ENCODE measurements around the gene LRRC2. TPM values are rescaled to one million over a fixed set of nuclear protein-coding genes. Genes with fewer than 3 reads are reported as not detected.

LRRC2 gene
- total RNA-seq, 1 experiment from 2014 or later = 2.6 TPM

DNA sequence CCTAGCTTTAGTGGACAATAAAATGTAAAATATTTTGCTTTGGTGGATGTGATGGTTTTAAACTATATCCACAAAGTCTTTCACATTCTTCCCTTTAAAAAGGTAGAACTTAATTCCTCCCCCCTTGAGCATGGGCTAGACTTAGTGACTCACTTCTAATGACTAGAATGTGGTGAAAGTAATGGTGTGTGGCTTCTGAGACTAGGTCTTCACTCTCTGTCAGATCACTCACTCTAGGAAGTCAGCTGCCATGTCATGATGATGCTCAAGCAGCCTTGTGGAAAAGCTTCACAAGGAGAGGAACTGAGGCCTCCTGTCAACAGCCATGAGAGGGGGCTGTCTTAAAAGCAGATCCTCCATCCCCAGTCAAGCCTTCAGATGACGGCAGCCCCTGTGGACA lies 4.2 kb downstream of the LRRC2 start:
- H3K14ac ChIP-seq (ENCODE audit: insufficient read depth, low read length) = no peak overlapping the region
- no peak for DNase-seq
- peaks cover 2% of the 10 kb centered on the region for H3K27me3 Mint-ChIP-seq (ENCODE audit: low read depth)
- no peak overlapping the region for H3K18ac ChIP-seq (ENCODE audit: insufficient read length, low read depth, low read length)
- H3K79me1 ChIP-seq (ENCODE audit: insufficient read depth, low read depth, low read length, poor library complexity, severe bottlenecking) = no peaks in the 10 kb centered on the region
- no peaks in the 10 kb centered on the region for H3K27me3 ChIP-seq (ENCODE audit: insufficient read depth, low read length)
- peaks cover 77 to 83% of the 10 kb centered on the region in 2 experiments for H3K4me1 Mint-ChIP-seq
- H3K4me1 ChIP-seq (ENCODE audit: insufficient read depth, low read length) = peaks cover 15% of the 10 kb centered on the region
- no peak overlapping the region for H3K4ac ChIP-seq (ENCODE audit: low read depth, low read length)
- H3K27ac ChIP-seq (ENCODE audit: insufficient read length, low read depth, low read length) = no peak overlapping the region
- H3K27ac Mint-ChIP-seq = peak overlapping the region in 1 of 3 experiments; percentile 65; a peak in 1 of 7 replicates
- H4K5ac ChIP-seq (ENCODE audit: insufficient read length, low read depth, low read length) = no peak overlapping the region
- no peak overlapping the region for H4K8ac ChIP-seq (replicated peaks; ENCODE audit: insufficient read length, low read depth, low read length)
- H4K20me1 ChIP-seq (ENCODE audit: control insufficient read depth, insufficient read depth, insufficient read length) = no peaks in the 10 kb centered on the region
- H2BK20ac ChIP-seq (ENCODE audit: low read depth, low read length, poor library complexity, severe bottlenecking) = no peak overlapping the region
- no peak overlapping the region for H3K9ac ChIP-seq (ENCODE audit: extremely low read depth, insufficient read length, low read length)
- H2BK12ac ChIP-seq (ENCODE audit: insufficient read length, low read depth, low read length) = no peak overlapping the region
- no peak overlapping the region for H2BK120ac ChIP-seq (ENCODE audit: low read depth, low read length, poor library complexity, severe bottlenecking)
- H2BK15ac ChIP-seq (ENCODE audit: low read depth, low read length) = no peak overlapping the region
- H3K79me2 ChIP-seq (ENCODE audit: insufficient read depth, low read length) = no peaks in the 10 kb centered on the region
- whole genome bisulfite sequencing (ENCODE audit: extremely low coverage, insufficient read length, low lambda C conversion rate) = no CpG with 5 or more reads among the region's 1 CpG
- H2AK5ac ChIP-seq (ENCODE audit: insufficient read length, low read length) = no peak overlapping the region
- no peak overlapping the region for H4K91ac ChIP-seq (ENCODE audit: insufficient read length, low read depth, low read length)
- peaks cover 11 to 22% (median 20%) of the 10 kb centered on the region in 3 experiments; a peak in 6 of 7 replicates for H3K36me3 Mint-ChIP-seq (ENCODE audit: insufficient read depth in 1 of 3, low read depth in 3 of 3)
- H3K56ac ChIP-seq (ENCODE audit: insufficient read length, low read depth, low read length) = no peak overlapping the region
- H2AFZ ChIP-seq (ENCODE audit: low read length) = no peak overlapping the region
- H2BK5ac ChIP-seq (ENCODE audit: insufficient read length, low read length) = no peak overlapping the region
- H3K4me3 Mint-ChIP-seq = no peak overlapping the region
- no peak overlapping the region for H3K4me2 ChIP-seq (ENCODE audit: insufficient read depth, insufficient read length, low read length)
- H3K9me3 Mint-ChIP-seq = peaks cover 12 to 13% of the 10 kb centered on the region in 2 experiments
- H3K23me2 ChIP-seq (ENCODE audit: insufficient read length, low read depth, low read length, poor library complexity, severe bottlenecking) = peaks cover 7% of the 10 kb centered on the region
- TF ChIP-seq CTCF (conservative IDR thresholded peaks at IDR 0.05) = no peak
- H3K9me3 ChIP-seq (ENCODE audit: control insufficient read depth, low read depth, low read length) = no peaks in the 10 kb centered on the region
- no peak overlapping the region for H3K23ac ChIP-seq (ENCODE audit: insufficient read length, low read depth, low read length)
- H3T11ph ChIP-seq (ENCODE audit: low read length) = no peak overlapping the region
